NOMO-1 treated with dmso at 0.1 percent for 144 hours (cell line): ENCODE results near the gene SCUBE1.

ENCODE experiments used
- DNase-seq: peaks from one replicate; lab custom pipeline; 2025; ENCODE audit not compliant: unreplicated experiment; lab: John Stamatoyannopoulos, UW

SCUBE1 gene

GRCh38 chr22:43239956-43240355 is 103.2 kb downstream of the SCUBE1 start:
- no peak for DNase-seq

- DNase-seq = no peak
Measured at GRCh38 chr22:43239193-43239780, 103.9 kb downstream of the SCUBE1 start.

- no peak for DNase-seq
Measured at GRCh38 chr22:43238526-43239006, 104.6 kb downstream of the SCUBE1 start.

DNA sequence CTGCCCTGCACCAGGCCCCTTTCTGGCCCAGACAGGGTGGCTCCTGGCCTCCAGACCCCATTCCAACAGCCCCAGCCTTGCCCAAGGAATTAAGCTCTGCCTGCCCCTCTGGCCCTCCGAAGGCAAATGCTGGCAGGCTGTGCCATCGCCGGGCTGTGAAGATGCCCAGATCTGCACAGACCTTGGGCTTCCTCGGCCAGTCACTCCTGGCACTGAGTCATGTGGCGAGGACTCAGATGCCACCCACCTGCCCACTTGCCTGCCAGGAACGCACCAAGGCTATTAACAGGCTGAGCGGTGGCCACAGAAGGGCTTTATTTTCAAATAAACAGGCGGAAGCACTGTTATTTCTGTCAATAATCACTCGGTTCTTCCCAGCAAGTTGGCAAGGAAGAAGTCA is 105.9 kb downstream of the SCUBE1 start:
- DNase-seq = no peak

- DNase-seq = no peak
Measured at GRCh38 chr22:43236411-43237166, 106.6 kb downstream of the SCUBE1 start.

GRCh38 chr22:43235445-43236409 is 107.4 kb downstream of the SCUBE1 start:
- no peak for DNase-seq

DNA sequence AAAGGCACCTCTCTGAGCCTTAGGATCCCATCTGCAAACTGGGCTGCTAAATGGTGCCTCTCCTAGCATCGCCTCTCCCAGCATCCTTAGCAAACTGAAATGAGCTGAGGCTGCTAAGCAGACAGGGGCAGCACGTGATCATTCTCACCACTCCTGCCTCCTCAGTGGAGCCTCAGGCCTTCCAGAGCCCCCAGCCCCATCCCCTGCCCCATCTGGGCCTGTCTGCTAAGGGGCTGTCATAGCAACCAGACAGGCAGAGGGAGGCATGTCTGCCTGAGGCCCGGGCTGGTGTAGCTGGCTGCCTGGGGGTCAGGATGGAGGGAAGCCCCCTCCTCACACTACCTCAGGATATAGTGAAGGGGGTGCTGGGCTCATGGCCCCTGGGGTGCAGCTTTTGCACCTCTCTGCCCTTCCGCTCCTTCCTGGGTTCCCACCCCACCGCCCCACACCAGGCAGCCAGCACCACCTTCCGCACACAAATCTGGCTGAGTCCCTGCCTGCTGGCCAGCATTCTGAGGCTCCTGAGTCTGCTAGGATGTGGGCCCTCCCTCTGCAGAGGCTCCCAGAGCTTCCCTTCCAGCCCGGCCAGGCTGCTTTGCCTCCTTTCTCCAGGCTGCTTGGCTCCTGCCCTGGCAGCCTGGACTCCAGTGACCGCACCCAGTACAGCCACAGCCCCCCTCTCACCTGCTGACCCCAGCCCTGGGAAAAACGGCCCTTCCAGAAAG is 108.7 kb downstream of the SCUBE1 start:
- no peak for DNase-seq

GRCh38 chr22:43233529-43233928 is 109.6 kb downstream of the SCUBE1 start:
- DNase-seq = no peak

DNA sequence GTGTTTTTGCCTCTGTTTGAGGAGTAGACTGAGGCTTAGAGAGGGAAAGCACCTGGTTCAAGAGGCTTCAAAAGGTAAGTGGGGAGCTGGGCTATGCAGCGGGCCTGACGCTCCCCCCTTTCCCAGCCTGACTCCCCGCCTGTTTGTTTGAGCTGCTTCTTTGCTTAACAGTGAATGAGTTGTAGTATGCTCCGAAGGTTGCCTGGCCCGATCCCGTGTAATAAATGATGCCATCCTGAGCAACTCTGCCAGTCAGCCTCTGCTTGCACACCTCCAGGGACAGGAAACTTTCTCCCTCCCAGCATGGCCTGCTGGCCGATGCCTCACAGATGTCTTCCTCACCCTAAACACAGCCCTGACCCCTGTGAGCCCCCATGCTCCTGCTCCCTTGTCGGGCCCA is 110.7 kb downstream of the SCUBE1 start:
- no peak for DNase-seq

GRCh38 chr22:43231724-43232034 is 111.5 kb downstream of the SCUBE1 start:
- no peak for DNase-seq

- peak; percentile 33 for DNase-seq
Measured at GRCh38 chr22:43230971-43231723, 112.0 kb downstream of the SCUBE1 start.

GRCh38 chr22:43230571-43230970 is 112.6 kb downstream of the SCUBE1 start:
- no peak for DNase-seq

DNA sequence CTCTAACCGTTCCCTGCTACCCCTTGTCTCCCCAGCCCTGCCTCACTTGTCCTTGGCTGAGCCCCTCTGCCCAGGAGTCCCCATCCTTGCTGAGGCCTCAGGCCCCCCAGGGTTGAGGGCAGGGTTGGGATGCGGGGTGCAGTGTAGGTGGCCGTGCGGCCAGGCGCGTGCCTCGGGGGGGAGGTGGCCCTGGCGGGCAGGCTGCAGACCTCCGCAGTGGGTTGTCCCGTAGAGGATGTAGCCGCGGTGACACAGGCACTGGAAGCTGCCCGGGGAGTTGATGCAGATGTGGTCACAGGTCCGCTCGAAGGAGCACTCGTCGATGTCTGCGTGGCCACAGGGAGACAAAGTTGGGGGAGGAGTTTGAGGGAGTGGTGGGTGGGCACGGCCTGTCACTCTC is 114.3 kb downstream of the SCUBE1 start:
- no peak for DNase-seq

DNA sequence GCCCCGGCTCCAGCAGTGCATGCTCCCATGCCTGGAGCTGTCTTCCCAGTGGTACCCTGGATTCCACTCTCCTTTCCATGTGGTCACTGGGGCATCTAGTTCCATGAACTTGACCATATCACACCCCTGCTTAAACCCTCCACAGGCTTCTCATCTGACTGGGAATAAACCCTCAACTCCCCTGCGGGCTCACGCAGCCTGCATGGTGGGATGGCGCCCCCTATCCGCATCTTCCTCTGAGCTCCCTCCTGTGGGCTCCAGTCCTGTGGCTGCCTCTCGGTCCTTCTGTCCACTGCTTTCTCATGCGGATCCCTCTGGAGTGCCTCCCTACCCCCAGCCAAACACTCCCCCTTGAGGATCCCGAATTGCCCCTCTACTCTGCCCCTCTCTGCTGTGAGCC is 114.8 kb downstream of the SCUBE1 start:
- DNase-seq = no peak

DNA sequence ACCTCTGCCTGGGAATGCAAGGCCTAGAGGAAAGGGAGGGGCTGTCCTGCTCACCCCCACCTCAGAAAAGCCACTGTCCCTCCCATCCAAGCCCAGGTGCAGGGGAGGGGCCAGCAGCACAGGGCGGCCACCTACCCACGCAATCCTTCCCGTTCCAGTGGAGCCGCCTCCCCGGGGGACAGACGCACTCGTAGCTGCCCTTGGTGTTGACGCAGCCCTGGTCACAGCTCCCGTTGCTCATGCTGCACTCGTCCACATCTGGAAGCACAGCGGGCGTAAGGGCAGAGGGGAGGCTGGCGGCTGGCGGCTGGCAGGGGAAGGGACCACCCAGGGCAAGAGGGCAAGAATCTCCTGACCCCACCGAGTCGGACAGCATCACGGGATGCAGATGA is 115.9 kb downstream of the SCUBE1 start:
- no peak for DNase-seq

GRCh38 chr22:43226377-43227238 is 116.6 kb downstream of the SCUBE1 start:
- DNase-seq = no peak

DNA sequence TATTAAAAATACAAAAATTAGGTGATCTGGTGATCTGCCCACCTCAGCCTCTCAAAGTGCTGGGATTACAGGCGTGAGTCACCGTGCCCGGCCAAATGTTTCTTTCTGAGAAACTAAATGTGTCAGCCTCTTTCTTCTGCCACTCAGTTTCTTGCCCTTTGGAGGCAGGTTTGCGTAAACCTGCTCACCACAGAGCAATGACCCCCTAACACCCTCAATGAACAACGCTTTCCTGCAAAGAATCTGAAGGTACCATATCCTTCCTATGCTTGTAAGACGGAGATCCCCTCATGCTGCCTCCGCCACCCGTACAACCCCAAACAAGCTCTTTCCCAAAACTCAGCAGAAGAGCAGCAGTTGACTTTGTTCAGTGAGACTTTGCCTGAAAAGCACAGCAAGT is 117.6 kb downstream of the SCUBE1 start:
- no peak for DNase-seq

- DNase-seq = no peak
Measured at GRCh38 chr22:43222987-43223386, 120.2 kb downstream of the SCUBE1 start.

GRCh38 chr22:43222262-43222661 is 120.9 kb downstream of the SCUBE1 start:
- DNase-seq = no peak
